Measurements from ENCODE around the gene CSE1L.

CSE1L gene

GRCh38 chr20:49091762-49092161 lies 45.6 kb downstream of the CSE1L start:
- TF ChIP-seq CTCF (IDR thresholded peaks at IDR 0.05) = no peak

GRCh38 chr20:49096203-49096730 lies 50.2 kb downstream of the CSE1L start:
- no peak for TF ChIP-seq CTCF (IDR thresholded peaks at IDR 0.05)

DNA sequence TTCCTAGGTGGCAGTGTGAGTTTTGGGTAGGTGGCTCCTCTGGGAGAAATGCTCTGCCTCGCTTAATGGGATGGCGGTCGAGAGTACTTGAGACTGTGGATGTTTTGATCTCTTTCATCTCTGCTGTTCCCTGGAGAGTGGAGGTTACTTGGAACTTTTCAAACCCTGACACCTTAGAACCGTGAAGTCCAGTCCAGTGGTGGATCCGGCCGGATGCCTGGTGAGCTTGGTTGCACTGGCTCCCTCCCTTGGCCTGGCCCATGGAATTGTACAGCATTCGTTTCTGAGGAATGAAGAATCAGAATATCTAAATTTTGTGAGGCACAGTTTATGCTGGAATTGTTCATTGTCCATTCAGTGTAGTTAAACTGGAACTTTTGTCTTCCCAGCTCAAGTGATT lies 51.0 kb downstream of the CSE1L start:
- no peak; the same call in 1 of the 2 replicates for TF ChIP-seq CTCF (IDR thresholded peaks at IDR 0.05)

GRCh38 chr20:49098136-49098535 lies 52.0 kb downstream of the CSE1L start:
- no peak for TF ChIP-seq CTCF (IDR thresholded peaks at IDR 0.05)

GRCh38 chr20:49099011-49099410 lies 52.9 kb downstream of the CSE1L start:
- no peak for TF ChIP-seq CTCF (IDR thresholded peaks at IDR 0.05)

- no peak for TF ChIP-seq CTCF (IDR thresholded peaks at IDR 0.05)
Measured at GRCh38 chr20:49100972-49101371, 54.9 kb downstream of the CSE1L start.

DNA sequence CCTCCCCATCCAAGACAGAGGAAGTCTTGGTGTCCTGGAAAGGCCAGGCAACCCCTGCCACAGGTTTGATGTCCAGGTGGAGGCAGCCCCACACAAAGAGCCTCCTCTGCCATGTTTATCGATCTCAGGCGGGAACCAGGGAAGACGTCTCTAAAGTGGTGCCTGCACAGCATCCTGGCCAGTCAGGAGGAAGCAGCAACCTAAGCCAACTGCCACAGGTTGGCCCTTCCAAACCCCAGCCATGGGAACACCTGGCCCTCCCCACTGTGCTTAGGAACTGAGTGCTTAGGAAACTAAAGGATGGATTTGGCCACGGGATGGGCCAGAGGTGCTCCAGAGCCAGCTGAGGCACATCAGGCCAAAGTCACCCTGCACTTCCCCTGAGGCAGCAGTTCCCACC lies 56.9 kb downstream of the CSE1L start:
- no peak for TF ChIP-seq CTCF (IDR thresholded peaks at IDR 0.05)
